ENCODE data around the gene RSPH1.

GRCh38 chr21:42543106-42543847 lies 47.3 kb upstream of the RSPH1 start:
- TF ChIP-seq CTCF (IDR thresholded peaks at IDR 0.05) (no peak), POLR2A (IDR thresholded peaks at IDR 0.05; ENCODE audit: low read depth) (no peak)
